NK-92 (cell line): ENCODE data around the gene DAPL1.
"Not testable (repeated sequence)": the region's sequence is repeated elsewhere in the genome, so short reads cannot be mapped to it uniquely, and the experiment has no call there.

Experiments used
- DNase-seq: peaks from one replicate; lab custom pipeline; 2025; ENCODE audit not compliant: unreplicated experiment; lab: John Stamatoyannopoulos, UW

The DAPL1 gene

DNA sequence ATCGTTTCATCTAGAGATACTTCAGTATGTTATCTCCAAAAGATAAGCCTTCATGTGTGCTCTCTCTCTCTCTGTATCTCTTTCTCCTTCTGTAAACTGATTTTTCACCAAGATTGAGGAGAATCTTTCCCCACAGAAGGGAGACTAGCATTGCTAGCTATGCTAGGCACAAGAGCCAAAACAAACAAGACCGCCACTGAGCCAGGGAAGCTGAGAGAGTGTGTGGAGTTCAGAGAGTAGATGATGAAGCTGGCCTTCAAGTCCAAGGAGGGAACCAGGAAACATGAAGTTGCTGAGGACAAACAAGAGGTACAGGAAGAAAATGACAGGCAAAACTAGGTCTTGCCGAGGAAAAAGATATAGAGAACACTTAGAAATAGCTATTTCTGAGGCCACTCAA lies 23.4 kb downstream of the DAPL1 start:
- DNase-seq, result no peak

DNA sequence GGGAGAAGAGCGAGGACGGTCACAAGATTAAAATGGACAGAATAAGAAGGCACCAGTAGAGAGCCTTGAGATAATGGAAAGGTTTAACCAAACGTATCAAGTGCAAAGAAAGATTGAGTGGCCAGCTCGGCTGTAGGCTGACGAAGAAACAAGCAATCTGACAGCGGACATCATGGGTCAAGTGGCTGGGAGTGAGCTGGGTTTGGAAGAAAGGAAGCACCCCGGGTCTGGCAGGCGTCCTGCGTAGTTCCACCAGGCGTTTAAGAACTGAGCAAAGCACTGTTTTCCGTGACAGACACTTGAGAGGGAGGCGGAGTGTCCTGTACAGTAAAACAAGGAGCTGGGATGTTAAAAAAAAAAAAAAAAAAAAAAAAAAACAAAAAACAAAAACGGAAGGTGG lies 27.1 kb downstream of the DAPL1 start:
- DNase-seq, result no peak

DNA sequence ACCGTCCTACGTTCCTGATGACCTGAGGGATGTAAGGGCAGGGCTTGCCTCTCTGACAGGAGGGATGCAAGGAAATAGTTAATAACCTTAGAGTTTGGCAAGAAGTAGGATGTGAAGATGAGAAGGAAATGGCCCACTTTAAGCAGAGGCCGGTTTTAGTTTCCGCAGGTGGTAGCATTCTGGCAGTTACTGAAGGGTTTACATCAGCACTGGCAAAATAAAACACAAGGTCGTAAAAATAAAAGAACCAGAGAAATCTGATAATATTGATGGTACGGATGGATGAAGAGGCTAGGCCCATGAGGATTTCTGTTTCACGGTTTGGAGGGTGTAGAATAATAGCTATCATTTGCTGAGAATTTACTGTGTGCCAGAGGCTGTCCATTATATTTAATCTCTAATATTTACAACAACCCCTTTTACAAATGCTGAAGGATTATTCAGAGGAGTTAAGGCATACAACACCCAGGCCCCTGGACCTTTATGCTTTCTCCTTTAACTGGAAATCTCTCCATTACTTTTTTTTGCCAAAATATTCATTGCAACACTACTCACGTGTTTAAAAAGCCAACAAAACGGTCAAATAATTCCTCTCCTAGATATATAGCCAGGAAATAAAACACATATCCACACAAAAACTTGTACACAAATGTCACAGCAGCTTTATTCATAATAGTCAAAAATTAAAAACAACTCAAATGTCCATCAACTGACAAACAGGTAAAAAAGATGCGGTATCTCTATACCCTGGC lies 28.5 kb downstream of the DAPL1 start:
- no peak for DNase-seq

DNA sequence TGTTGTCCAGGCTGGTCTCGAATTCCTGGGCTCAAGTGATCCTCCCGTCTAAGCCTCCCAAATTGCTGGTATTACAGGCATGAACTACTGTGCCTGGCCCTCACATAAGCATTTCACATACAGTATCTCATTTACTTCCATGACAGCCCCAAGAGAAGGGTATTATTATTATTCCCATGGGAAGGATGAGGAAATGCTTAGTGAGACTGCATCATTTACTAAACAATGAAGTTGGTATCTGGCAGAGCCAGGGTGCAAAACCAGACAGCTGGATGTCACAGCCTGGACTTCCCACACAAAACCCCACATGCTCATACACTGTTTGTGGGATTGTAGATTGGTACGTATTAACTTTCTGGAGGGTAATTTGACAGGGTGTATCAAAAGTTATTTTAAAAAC lies 29.9 kb downstream of the DAPL1 start:
- no peak for DNase-seq

DNA sequence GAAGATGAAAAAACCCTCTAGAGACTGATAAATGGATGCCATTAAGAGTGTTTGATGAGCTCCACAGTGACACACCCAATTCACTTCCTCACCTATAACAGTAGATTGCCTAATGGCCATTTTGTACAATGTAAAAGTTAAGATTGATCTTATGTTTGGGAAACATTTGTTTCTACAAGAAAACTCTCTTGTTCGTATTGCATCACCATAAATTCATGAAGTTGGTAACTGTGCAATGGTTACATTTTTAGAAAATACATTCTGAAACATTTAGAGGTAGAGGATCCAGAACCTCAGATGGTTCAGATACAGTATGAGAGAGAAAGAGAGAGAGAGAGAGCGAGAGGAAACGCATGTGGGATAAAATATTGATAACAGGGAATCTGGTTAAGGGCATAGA lies 31.8 kb downstream of the DAPL1 start:
- DNase-seq, result no peak

DNA sequence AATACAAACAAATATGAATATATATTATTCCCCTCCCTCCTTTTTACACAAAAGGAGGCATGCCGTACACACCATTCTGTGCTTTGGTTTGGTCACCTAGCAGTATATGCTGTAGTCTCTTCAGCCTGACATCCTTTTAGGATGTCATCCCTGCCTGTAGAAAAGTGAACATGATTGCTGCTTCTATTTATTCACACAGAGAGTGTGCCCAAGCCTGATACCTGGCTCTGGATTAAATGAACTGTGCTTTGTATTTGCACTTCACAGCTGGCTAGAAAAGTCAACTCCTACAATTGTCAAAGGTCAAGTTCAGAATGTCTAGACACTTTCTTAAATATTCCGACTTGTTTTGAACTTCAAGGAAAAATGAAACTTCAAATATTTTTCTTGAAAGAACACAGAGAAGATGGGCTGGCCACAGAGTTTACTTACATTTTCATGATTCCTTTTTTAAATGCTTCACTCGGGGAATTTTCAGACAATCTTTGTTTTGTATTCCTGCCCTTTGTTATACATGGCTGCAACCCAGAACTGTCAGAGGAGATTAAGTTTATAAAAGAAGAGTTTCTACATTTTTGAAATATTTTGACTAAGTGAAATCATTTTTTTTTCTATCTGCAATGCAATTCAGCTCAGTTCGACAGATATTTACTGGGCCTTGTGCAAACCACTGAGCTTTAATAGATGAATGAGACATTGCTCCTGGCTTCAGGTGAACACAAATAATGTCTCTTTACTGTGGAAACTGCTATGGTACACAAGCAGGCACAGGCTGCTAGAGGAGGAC lies 33.5 kb downstream of the DAPL1 start:
- DNase-seq, result no peak

DNA sequence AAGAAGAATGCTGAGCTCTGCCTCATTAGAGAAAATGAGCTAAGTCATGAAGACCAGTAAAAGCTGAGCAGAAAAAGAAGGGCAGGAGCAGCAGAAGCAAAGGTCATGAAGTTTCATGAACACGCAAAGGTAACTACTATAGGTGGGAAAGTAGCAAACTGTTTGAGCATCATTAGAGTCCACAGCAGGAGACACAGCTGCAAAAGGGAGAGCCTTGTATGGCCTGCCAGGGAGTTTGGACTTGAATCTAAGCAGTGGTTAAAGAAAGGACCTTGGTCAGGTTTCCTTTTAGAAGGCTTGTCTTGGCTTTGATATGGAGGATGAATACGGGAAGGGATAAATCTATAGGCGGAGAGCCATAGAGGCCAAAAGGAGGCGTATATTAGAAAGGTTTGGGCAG lies 34.0 kb downstream of the DAPL1 start:
- DNase-seq, result no peak

DNA sequence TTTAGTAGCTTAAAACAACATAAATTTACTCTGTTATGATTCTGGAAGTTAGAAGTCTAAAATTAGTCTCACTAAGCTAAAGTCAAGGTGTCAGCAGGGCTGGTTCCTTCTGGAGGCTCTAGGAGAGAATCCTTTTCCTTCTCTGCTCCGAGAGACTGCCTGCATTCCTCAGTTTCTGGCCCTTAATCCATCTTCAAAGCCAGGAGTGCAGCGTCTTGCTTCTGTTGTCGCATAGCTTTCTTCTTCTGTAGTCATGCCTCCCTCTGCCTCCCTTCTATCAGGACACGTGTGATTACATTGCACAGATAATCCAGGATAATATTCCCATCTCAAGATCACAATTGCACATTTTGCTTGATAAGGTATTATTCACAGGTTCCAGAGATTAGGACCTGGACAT lies 35.1 kb downstream of the DAPL1 start:
- no peak for DNase-seq

DNA sequence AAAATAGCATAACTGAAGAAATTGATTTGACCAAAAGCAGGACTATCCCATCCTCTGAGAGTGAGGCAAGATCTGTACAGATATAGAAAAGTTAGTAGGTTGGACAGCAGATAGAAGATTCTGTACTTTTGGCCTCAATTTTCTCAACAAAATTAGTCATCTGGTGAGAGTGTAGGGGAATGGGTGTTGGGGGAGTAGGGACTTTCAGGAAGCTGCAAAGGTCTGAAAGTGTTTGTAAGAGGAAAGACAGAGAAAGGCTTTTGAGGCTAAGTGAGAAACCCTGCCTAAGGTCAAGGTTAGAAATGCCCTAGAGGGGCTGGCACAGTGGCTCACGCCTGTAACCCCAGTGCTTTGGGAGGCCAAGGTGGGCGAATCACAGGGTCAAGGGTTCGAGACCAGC lies 40.3 kb downstream of the DAPL1 start:
- DNase-seq, result no peak

DNA sequence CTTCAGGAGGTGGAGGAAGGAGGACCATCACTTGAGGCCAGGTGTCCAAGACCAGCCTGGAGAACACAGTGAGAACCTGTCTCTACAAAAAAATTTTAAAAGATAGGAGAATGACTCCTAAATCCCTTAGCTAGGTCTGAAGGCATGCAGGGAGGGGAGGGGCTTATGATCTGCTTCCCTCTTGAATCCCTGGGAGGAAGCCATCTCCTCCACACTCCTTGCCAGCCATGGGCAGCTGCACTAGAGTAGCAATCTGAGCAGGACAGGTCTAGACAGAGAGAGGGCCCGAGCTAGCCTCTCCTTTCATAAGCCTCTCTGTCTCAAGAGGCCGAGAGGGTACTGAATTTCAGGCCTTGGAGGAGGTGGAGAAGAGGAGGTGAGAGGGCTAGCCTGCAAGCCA lies 42.5 kb downstream of the DAPL1 start:
- no peak for DNase-seq

DNA sequence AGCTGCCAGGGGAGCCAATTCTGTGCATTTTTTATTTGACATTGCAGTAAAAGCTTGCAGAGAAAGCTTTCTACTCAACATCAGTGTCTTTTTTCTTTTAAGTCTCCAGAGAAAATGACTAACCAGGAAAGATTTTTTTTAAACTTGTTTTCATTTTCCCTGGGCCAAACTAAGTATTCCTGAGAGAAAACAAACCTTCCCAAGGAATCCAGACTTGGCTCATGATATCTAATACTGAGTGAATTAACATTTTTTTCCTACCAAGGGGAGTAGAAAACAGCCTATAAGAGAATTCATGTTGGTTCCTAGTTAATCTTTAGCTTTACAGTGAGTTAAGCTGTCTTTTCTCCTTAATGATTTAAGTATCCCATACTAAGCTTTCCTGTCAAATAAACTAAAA lies 46.7 kb downstream of the DAPL1 start:
- no peak for DNase-seq

DNA sequence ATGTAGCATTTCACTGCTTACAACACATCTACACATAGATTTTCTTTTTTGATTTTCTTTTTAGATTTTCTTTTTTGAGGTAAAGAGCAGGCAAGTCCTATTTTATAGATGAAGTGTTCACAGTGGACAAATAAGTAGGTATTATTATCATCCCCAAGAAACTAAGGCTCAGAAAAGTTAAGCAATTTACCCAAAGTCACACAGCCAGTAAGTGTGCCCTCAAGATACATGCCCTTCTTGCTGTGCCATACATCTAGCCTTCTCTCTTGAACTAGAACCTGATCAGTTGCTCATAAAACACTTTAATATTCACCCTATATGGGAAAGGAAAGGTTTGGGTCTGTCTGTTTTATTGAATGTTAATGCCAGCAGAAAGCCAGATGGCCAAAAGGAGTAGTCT lies 50.3 kb downstream of the DAPL1 start:
- DNase-seq, result no peak

DNA sequence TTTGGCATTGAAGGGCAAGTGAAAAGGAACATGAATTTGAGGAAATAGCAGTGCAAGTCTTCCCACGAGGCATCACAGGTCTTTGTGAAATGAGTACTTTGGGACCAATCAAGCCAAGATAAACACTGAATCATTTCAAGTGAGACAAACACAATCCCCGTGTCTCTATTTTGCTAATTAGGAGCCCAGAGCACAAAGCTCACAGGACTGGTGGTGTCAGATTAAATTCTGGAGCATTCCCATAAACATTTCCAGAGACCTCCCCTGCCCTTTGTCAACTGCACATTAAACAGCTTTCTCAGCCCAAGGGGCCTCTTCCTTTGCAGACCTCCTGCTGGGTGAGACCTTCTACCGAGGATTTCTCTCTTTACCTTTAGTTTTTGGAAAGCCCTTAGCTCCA lies 50.7 kb downstream of the DAPL1 start:
- DNase-seq, result no peak

DNA sequence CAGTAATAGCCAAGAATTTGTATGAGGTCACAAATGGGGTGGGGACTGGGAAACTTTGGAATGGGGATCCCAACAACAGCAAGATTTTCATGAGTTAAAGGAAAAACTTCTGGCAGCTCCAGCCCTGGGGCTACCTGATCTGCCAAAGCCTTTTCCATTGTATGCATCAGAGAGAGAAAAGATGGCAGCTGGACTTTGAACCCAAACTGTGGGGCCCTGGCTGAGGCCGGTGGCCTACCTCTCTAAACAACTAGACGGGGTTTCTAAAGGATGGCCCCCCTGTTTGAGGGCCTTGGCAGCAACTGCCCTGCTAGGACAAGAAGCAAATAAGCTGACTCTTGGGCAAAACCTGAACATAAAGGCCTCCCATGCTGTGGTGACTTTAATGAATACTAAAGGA lies 52.4 kb downstream of the DAPL1 start:
- DNase-seq, result not testable (repeated sequence)

DNA sequence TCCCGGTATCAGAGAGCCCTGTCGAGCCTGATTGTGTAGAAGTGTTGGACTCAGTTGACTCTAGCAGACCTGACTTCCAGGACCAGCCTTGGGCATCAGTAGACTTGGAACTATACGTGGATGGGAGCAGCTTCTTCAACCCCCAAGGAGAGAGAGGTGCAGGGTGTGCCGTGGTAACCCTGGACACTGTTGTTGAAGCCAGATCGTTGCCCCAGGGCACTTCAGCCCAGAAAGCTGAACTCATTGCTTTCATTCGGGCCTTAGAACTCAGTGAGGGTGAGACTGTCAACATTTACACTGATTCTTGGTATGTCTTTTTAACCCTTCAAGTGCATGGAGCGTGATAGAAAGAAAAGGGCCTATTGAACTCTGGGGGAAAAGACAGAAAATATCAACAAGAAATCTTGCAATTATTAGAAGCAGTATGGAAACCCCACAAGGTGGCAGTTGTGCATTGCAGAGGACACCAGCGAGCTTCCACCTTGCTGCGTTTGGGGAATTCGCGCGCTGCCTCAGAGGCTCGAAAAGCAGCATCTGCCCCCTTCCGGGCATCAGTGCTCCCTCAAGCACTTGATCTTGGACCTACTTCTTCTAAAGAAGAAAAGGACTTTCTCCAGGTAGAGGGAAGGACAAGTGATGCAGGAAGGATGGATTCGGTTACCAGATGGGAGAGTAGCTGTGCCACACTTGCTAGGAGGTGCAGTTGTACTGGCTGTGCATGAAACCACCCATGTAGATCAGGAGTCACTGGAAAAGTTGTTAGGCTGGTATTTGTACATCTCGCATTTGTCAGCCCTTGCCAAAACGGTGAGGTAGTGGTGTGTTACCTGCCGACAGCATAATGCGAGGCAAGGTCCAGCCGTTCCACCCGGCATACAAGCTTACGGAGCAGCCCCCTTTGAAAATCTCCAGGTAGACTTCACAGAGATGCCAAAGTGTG lies 53.2 kb downstream of the DAPL1 start:
- DNase-seq, result not testable (repeated sequence)

DNA sequence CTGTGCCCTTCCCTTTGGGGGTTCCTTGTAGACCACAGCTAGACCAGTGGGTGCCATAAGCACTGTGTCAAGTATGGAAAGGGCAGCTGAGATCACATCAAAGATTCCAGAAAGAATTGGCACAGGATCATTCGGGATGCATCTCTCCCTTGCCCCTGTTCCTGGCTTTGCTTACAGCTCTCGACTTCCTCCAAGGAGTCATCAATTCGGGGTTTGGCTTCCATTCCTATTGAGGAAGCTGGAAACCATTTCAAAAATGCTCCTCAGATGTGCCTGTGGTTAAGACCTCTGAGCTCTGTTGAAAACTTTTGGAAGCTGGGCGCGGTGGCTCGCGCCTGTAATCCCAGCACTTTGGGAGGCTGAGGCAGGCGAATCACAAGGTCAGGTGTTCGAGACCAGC lies 65.1 kb downstream of the DAPL1 start:
- DNase-seq, result not testable (repeated sequence)

DNA sequence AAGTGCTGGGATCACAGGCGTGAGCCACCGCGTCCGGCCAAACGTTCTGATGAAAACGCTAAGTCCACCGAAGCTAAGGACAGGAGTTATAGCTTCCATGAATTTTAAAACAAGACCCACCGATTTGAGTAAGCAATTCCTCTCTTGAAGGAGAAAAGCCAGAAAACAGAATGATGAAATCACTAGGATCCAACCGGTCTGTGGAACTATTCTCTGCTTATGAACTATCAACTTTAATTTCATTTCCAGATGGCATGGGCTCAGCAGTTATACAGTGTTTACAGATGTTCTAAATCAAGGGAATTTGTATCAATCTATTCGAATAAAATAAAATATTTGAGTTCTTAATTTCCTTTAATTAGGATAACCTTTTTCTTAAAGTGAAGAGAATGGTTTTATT lies 66.5 kb downstream of the DAPL1 start:
- not testable (repeated sequence) for DNase-seq

DNA sequence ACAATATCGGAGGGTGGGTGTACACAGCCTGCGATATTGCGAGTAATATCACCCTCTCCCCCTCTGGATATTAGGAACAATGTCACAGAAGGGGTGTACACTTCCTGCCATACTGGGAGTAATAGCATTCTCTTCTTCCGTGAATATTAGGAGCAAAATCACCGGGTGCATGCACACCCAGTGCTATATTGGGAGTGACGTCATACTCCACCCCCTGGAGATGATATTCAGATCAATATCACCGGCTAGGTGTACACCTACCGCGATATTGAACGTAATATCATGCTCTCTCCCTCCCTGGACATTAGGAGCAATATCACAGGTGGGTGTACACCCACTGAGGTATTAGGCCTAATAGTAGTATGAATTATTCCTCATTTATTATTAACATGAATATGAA lies 70.4 kb downstream of the DAPL1 start:
- not testable (repeated sequence) for DNase-seq
